ENCODE measurements around the gene GIPC2. TPM values are rescaled to one million over a fixed set of nuclear protein-coding genes. Genes with fewer than 3 reads are reported as not detected.
"Not testable (repeated sequence)": the region's sequence is repeated elsewhere in the genome, so short reads cannot be mapped to it uniquely, and the experiment has no call there.

Gene GIPC2
- total and polyA plus RNA-seq, 2 donors, result 2.5 to 4.4 TPM

- H3K4me3 ChIP-seq (ENCODE audit: low read depth, low read length), result no peak overlapping the region
- no peaks in the 10 kb centered on the region for H3K36me3 ChIP-seq (ENCODE audit: insufficient read depth)
- no peak overlapping the region for H3K27ac ChIP-seq (ENCODE audit: low read depth)
- no peak for DNase-seq (ENCODE audit: extremely low spot score)
- peaks cover 1% of the 10 kb centered on the region for H3K4me1 ChIP-seq (ENCODE audit: insufficient read depth)
- 91% methylated on average over 2 of the region's 2 CpGs for WGBS
Measured at GRCh38 chr1:78011050-78011449, 34.7 kb upstream of the GIPC2 start.

GRCh38 chr1:78015148-78015547 is 30.6 kb upstream of the GIPC2 start:
- no peak overlapping the region for H3K4me3 ChIP-seq (ENCODE audit: low read depth, low read length)
- no peak for DNase-seq (ENCODE audit: extremely low spot score)
- H3K27ac ChIP-seq (ENCODE audit: low read depth), result no peak overlapping the region
- peaks cover 1% of the 10 kb centered on the region for H3K4me1 ChIP-seq (ENCODE audit: insufficient read depth)
- no peaks in the 10 kb centered on the region for H3K36me3 ChIP-seq (ENCODE audit: insufficient read depth)

- no peak for DNase-seq (ENCODE audit: extremely low spot score)
- H3K36me3 ChIP-seq (ENCODE audit: insufficient read depth), result no peaks in the 10 kb centered on the region
- H3K4me1 ChIP-seq (ENCODE audit: insufficient read depth), result no peaks in the 10 kb centered on the region
- H3K4me3 ChIP-seq (ENCODE audit: low read depth, low read length), result no peak overlapping the region
- 97% methylated on average over 1 of the region's 1 CpG for WGBS
- no peak overlapping the region for H3K27ac ChIP-seq (ENCODE audit: low read depth)
Measured at GRCh38 chr1:78019024-78019423, 26.7 kb upstream of the GIPC2 start.

- 98% methylated on average over 4 of the region's 4 CpGs for WGBS
- H3K4me3 ChIP-seq (ENCODE audit: low read depth, low read length); H3K27ac ChIP-seq (ENCODE audit: low read depth); H3K4me1 ChIP-seq (ENCODE audit: insufficient read depth); DNase-seq (ENCODE audit: extremely low spot score); H3K36me3 ChIP-seq (ENCODE audit: insufficient read depth): not testable (repeated sequence)
Measured at GRCh38 chr1:78021134-78021533, 24.6 kb upstream of the GIPC2 start.

- H3K27ac ChIP-seq (ENCODE audit: low read depth), result no peak overlapping the region
- 69% methylated on average over 4 of the region's 4 CpGs for WGBS
Measured at GRCh38 chr1:78029793-78030192, 16.0 kb upstream of the GIPC2 start.

GRCh38 chr1:78032996-78033796 is 12.6 kb upstream of the GIPC2 start:
- no peak overlapping the region for H3K27ac ChIP-seq (ENCODE audit: low read depth)
- 75% methylated on average over 4 of the region's 4 CpGs for WGBS
- H3K36me3 ChIP-seq (ENCODE audit: insufficient read depth), result no peaks in the 10 kb centered on the region
- H3K4me3 ChIP-seq (ENCODE audit: low read depth, low read length), result no peak overlapping the region
- no peak for DNase-seq (ENCODE audit: extremely low spot score)
- H3K4me1 ChIP-seq (ENCODE audit: insufficient read depth), result no peaks in the 10 kb centered on the region

More at GRCh38 chr1:78029793-78030192, 16.0 kb upstream of the GIPC2 start:
- DNase-seq (ENCODE audit: extremely low spot score), result no peak
- Histone ChIP-seq H3K4me1 (ENCODE audit: insufficient read depth) (no peaks in the 10 kb centered on the region), H3K36me3 (ENCODE audit: insufficient read depth) (no peaks in the 10 kb centered on the region), H3K4me3 (ENCODE audit: low read depth, low read length) (no peak overlapping the region)

- H3K36me3 ChIP-seq (ENCODE audit: insufficient read depth), result no peaks in the 10 kb centered on the region
- DNase-seq (ENCODE audit: extremely low spot score), result no peak
- no peak overlapping the region for H3K27ac ChIP-seq (ENCODE audit: low read depth)
- WGBS, result 77% methylated on average over 3 of the region's 3 CpGs
- H3K4me1 ChIP-seq (ENCODE audit: insufficient read depth), result no peaks in the 10 kb centered on the region
- no peak overlapping the region for H3K4me3 ChIP-seq (ENCODE audit: low read depth, low read length)
Measured at GRCh38 chr1:78033797-78034172, 12.0 kb upstream of the GIPC2 start.

- H3K4me1 ChIP-seq (ENCODE audit: insufficient read depth), result no peaks in the 10 kb centered on the region
- no peak for DNase-seq (ENCODE audit: extremely low spot score)
- no peaks in the 10 kb centered on the region for H3K36me3 ChIP-seq (ENCODE audit: insufficient read depth)
- no peak overlapping the region for H3K27ac ChIP-seq (ENCODE audit: low read depth)
- H3K4me3 ChIP-seq (ENCODE audit: low read depth, low read length), result no peak overlapping the region
- WGBS, result 89% methylated on average over 2 of the region's 2 CpGs
Measured at GRCh38 chr1:78035121-78035520, 10.6 kb upstream of the GIPC2 start.

GRCh38 chr1:78036450-78036849 is 9.3 kb upstream of the GIPC2 start:
- Histone ChIP-seq H3K4me3 (ENCODE audit: low read depth, low read length) (no peak overlapping the region), H3K27ac (ENCODE audit: low read depth) (no peak overlapping the region), H3K36me3 (ENCODE audit: insufficient read depth) (no peaks in the 10 kb centered on the region), H3K4me1 (ENCODE audit: insufficient read depth) (no peaks in the 10 kb centered on the region)
- no peak for DNase-seq (ENCODE audit: extremely low spot score)
- 99% methylated on average over 5 of the region's 5 CpGs for WGBS

GRCh38 chr1:78038071-78038470 is 7.7 kb upstream of the GIPC2 start:
- WGBS, result 30% methylated on average over 2 of the region's 2 CpGs
- Histone ChIP-seq H3K4me1 (ENCODE audit: insufficient read depth) (no peaks in the 10 kb centered on the region), H3K36me3 (ENCODE audit: insufficient read depth) (no peaks in the 10 kb centered on the region), H3K4me3 (ENCODE audit: low read depth, low read length) (no peak overlapping the region), H3K27ac (ENCODE audit: low read depth) (no peak overlapping the region)
- DNase-seq (ENCODE audit: extremely low spot score), result no peak

GRCh38 chr1:78038491-78038939 is 7.3 kb upstream of the GIPC2 start:
- H3K4me1 ChIP-seq (ENCODE audit: insufficient read depth), result no peaks in the 10 kb centered on the region
- no peak overlapping the region for H3K27ac ChIP-seq (ENCODE audit: low read depth)
- H3K4me3 ChIP-seq (ENCODE audit: low read depth, low read length), result no peak overlapping the region
- no peaks in the 10 kb centered on the region for H3K36me3 ChIP-seq (ENCODE audit: insufficient read depth)
- no peak for DNase-seq (ENCODE audit: extremely low spot score)

GRCh38 chr1:78040484-78041089 is 5.2 kb upstream of the GIPC2 start:
- H3K4me3 ChIP-seq (ENCODE audit: low read depth, low read length), result no peak overlapping the region
- no peak for DNase-seq (ENCODE audit: extremely low spot score)
- no peaks in the 10 kb centered on the region for H3K4me1 ChIP-seq (ENCODE audit: insufficient read depth)
- H3K27ac ChIP-seq (ENCODE audit: low read depth), result no peak overlapping the region
- no peaks in the 10 kb centered on the region for H3K36me3 ChIP-seq (ENCODE audit: insufficient read depth)
- WGBS, result 78% methylated on average over 3 of the region's 3 CpGs

- Histone ChIP-seq H3K4me3 (ENCODE audit: low read depth, low read length) (no peak overlapping the region), H3K36me3 (ENCODE audit: insufficient read depth) (no peaks in the 10 kb centered on the region), H3K4me1 (ENCODE audit: insufficient read depth) (no peaks in the 10 kb centered on the region), H3K27ac (ENCODE audit: low read depth) (no peak overlapping the region)
- DNase-seq (ENCODE audit: extremely low spot score), result no peak
- WGBS, result 44% methylated on average over 3 of the region's 3 CpGs
Measured at GRCh38 chr1:78043436-78043835, 2.3 kb upstream of the GIPC2 start.

GRCh38 chr1:78044796-78045562 is 787 bp upstream of the GIPC2 start:
- DNase-seq (ENCODE audit: extremely low spot score), result no peak
- Histone ChIP-seq H3K27ac (ENCODE audit: low read depth) (no peak overlapping the region), H3K4me3 (ENCODE audit: low read depth, low read length) (peak overlapping the region; percentile 56), H3K4me1 (ENCODE audit: insufficient read depth) (no peaks in the 10 kb centered on the region), H3K36me3 (ENCODE audit: insufficient read depth) (no peaks in the 10 kb centered on the region)
- WGBS, result 78% methylated on average over 14 of the region's 14 CpGs
